SU-DHL-6 (cell line): ENCODE data around the gene FXYD2.

ENCODE experiments used
- H2AFZ ChIP-seq: fragments of 200-600 bp; sonication (generic); 2 replicates; pipeline ENCODE4 v1.6.1; 2014; ENCODE audit warnings: low read depth, mild to moderate bottlenecking, moderate library complexity, mixed read lengths, antibody characterized with exemption, low read length; ENCODE audit not compliant: severe bottlenecking
- H3F3A ChIP-seq: fragments of 200-600 bp; shearing (Covaris generic); 2 replicates; pipeline ENCODE4 v1.6.0; 2016; ENCODE audit warnings: antibody characterized with exemption, mild to moderate bottlenecking; ENCODE audit not compliant: insufficient read depth
- H3K27ac ChIP-seq: fragments of 200-600 bp; sonication (generic); 2 replicates; pipeline ENCODE4 v1.5.1; 2016; ENCODE audit warnings: low read depth, mild to moderate bottlenecking, low read length, moderate library complexity, mixed read lengths
- H3K27me3 ChIP-seq: fragments of 200-600 bp; sonication (generic), shearing (Covaris generic); 2 replicates; pipeline ENCODE4 v1.6.0; 2014; ENCODE audit warnings: mild to moderate bottlenecking, low read length
- H3K36me3 ChIP-seq: fragments of 200-600 bp; sonication (generic); 2 replicates; pipeline ENCODE4 v1.6.1; 2014; ENCODE audit warnings: mild to moderate bottlenecking, low read length, mixed read lengths
- H3K4me2 ChIP-seq: fragments of 300-600, 200-600 bp; shearing (Covaris generic), sonication (generic); 2 replicates; pipeline ENCODE4 v1.6.0; 2014; ENCODE audit warnings: low read length, low read depth, mild to moderate bottlenecking; ENCODE audit not compliant: poor library complexity, severe bottlenecking
- H3K4me3 ChIP-seq: fragments of 200-600 bp; sonication (generic); 2 replicates; pipeline ENCODE4 v1.5.1; 2014; ENCODE audit warnings: antibody characterized with exemption, low read length, mild to moderate bottlenecking, mixed read lengths; ENCODE audit not compliant: insufficient read depth, poor library complexity, severe bottlenecking
- H3K79me2 ChIP-seq: fragments of 200-600 bp; sonication (generic); 2 replicates; pipeline ENCODE4 v1.6.1; 2014; ENCODE audit warnings: mild to moderate bottlenecking, low read length, moderate library complexity; ENCODE audit not compliant: insufficient read depth
- H3K9ac ChIP-seq: fragments of 200-600 bp; sonication (generic); 2 replicates; pipeline ENCODE4 v1.7.0; 2014; ENCODE audit warnings: mild to moderate bottlenecking, low read length
- H3K9me2 ChIP-seq: fragments of 200-600 bp; sonication (generic); replicated peaks from 2 replicates; pipeline ENCODE4 v1.6.1; 2014; ENCODE audit warnings: low read length; ENCODE audit not compliant: insufficient read depth
- H3K9me3 ChIP-seq: fragments of 200-600 bp; sonication (generic); 2 replicates; pipeline ENCODE4 v1.6.1; 2014; ENCODE audit warnings: low read length, mixed read lengths; ENCODE audit not compliant: insufficient read depth
- H4K20me1 ChIP-seq: fragments of 200-600 bp; sonication (generic); 2 replicates; pipeline ENCODE4 v1.6.1; 2014; ENCODE audit warnings: low read depth, mild to moderate bottlenecking, antibody characterized with exemption, low read length, moderate library complexity, mixed read lengths
- CTCF ChIP-seq: fragments of 200-600 bp; sonication (generic); IDR thresholded peaks from one replicate; pipeline ENCODE4 v1.5.1; 2017; ENCODE audit warnings: antibody characterized with exemption, mild to moderate bottlenecking, low read length, moderate library complexity; ENCODE audit not compliant: insufficient read depth, poor library complexity, severe bottlenecking
- EZH2phosphoT487 ChIP-seq: fragments of 200-600 bp; sonication (generic), shearing (Covaris generic); conservative IDR thresholded peaks from 2 replicates; pipeline ENCODE4 v1.6.1; 2018; ENCODE audit warnings: mild to moderate bottlenecking, antibody characterized with exemption, low read length, moderate library complexity, mixed read lengths

FXYD2 gene

DNA sequence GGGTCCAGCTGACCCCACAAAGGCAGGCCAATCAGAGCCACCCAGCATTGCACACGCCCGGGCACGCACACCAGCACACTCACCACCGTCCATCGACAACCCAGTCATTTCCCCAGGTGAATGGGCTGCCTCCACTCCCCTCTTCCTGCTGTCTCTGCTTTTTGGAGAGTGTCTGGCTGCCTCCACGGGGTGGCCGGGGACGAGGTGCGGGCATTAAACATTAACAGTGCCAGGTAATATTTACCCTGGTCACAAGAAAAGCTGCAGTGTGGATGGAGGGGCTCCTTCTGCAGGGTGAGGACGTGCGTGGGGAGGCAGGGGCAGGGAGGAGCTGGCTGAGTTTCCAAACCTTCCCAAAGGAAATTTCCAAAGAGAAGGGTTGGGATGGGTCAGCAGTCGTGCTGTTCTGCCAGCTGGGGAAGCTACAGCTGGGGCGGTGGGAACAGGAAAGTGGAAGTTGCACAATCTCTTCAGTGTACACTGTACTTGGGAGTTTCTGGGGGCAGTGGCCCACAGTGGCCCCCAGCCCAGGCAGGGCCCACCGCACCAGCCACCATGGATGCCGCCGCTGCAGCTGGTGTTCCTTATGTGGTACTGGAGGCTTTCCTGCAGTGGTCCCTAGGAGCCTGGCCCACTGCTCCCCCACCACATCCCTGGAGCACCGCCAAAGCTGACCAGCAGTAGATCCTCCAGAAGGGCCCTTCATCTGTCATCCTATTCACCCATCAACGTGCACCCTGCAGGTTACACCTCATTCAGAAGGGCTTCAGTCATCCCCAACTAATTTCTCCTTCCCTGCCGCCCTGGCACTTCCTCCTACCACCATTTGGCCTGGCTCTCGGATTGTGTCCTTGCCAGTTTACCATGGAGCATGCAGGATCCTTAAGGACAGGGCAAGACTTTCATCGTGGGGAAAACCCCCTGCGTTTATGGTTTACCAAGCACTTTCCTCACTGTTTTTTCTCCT is at the start of gene FXYD2:
FXYD2 (minus strand) TSS at position 174 of the 967 bp plus-strand sequence; CDS start at position 108, 66 bp downstream.
- Histone ChIP-seq H3K27me3 (no peaks in the 10 kb centered on the region), H4K20me1 (no peaks in the 10 kb centered on the region), H3K9me3 (no peaks in the 10 kb centered on the region), H3K4me2 (no peak within 1 kb of the TSS), H3K27ac (no peak within 1 kb of the TSS), H2AFZ (no peak within 1 kb of the TSS), H3K79me2 (no peaks in the 10 kb centered on the region), H3K4me3 (no peak within 1 kb of the TSS), H3K9me2 (no peaks in the 10 kb centered on the region), H3K36me3 (no peaks in the 10 kb centered on the region), H3K9ac (no peak within 1 kb of the TSS), H3F3A (no peaks in the 10 kb centered on the region)
- TF ChIP-seq CTCF (no peak), EZH2phosphoT487 (no peak)

DNA sequence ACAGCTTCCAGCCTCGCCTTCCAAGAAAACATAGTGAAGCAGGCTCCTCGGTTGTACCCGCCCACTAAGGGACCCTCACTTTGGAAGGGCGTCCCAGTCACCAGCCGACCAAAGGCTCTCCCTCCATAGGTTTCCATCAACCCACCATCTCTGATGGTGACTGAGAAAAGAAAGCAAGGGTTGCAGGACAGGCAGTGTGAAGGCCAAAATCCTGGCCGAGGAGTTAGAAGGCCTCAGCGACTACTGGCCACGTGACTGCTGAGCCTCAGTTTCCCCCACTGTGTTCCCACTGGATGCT is 49.2 kb upstream of the FXYD2 start:
- Histone ChIP-seq H3K36me3 (no peaks in the 10 kb centered on the region), H3K27me3 (no peaks in the 10 kb centered on the region), H3K9me2 (no peaks in the 10 kb centered on the region), H3K9me3 (no peaks in the 10 kb centered on the region), H3K4me2 (no peak overlapping the region), H3K27ac (no peak overlapping the region), H4K20me1 (no peaks in the 10 kb centered on the region), H3F3A (no peaks in the 10 kb centered on the region), H2AFZ (no peak overlapping the region), H3K9ac (no peak overlapping the region), H3K4me3 (no peak overlapping the region), H3K79me2 (no peaks in the 10 kb centered on the region)
- TF ChIP-seq CTCF (no peak), EZH2phosphoT487 (no peak)

- TF ChIP-seq CTCF, result no peak
- no peak for TF ChIP-seq EZH2phosphoT487
- no peak overlapping the region for H3K4me2 ChIP-seq
- no peaks in the 10 kb centered on the region for H3K9me3 ChIP-seq
Measured at GRCh38 chr11:117872975-117873827, 48.7 kb upstream of the FXYD2 start.

More at GRCh38 chr11:117872975-117873827, 48.7 kb upstream of the FXYD2 start:
- H2AFZ ChIP-seq, result no peak overlapping the region
- no peaks in the 10 kb centered on the region for H3K79me2 ChIP-seq
- no peaks in the 10 kb centered on the region for H3K36me3 ChIP-seq
- no peak overlapping the region for H3K27ac ChIP-seq
- H3K27me3 ChIP-seq, result no peaks in the 10 kb centered on the region
- H4K20me1 ChIP-seq, result no peaks in the 10 kb centered on the region
- no peaks in the 10 kb centered on the region for H3F3A ChIP-seq
- H3K9me2 ChIP-seq, result no peaks in the 10 kb centered on the region
- H3K4me3 ChIP-seq, result no peak overlapping the region
- no peak overlapping the region for H3K9ac ChIP-seq
